ENCODE results near the gene MRPL17. TPM values are rescaled to one million over a fixed set of nuclear protein-coding genes. Genes with fewer than 3 reads are reported as not detected.

MRPL17 gene
- total RNA-seq, 3 donors from 2014 or later, result 16.8 to 25.2 (median 18.9) TPM

DNA sequence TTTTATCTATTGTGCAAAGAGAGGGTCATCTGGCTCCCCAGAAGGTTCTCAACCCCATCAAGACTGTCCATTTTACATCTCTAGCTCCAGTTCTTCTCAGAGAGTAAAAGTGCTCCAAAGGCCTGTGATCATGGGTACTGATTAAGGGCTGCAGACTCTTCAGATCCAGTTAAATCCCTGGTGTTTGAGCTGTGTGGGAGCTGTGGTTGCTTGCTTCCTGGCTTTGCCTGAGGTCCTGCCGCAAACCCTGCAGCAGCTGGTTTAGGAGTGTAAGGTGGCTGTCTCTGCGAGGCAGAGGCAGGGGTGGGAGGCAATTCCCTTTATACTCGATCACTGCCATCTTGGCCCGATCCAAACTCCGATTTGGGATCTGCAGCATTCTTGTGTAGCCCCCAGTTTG, 1.2 kb downstream of the MRPL17 start:
- TF ChIP-seq POLR2AphosphoS5 (IDR thresholded peaks at IDR 0.05), result no peak
- no peak for TF ChIP-seq POLR2A (IDR thresholded peaks at IDR 0.05)
- TF ChIP-seq, protein P1, sequence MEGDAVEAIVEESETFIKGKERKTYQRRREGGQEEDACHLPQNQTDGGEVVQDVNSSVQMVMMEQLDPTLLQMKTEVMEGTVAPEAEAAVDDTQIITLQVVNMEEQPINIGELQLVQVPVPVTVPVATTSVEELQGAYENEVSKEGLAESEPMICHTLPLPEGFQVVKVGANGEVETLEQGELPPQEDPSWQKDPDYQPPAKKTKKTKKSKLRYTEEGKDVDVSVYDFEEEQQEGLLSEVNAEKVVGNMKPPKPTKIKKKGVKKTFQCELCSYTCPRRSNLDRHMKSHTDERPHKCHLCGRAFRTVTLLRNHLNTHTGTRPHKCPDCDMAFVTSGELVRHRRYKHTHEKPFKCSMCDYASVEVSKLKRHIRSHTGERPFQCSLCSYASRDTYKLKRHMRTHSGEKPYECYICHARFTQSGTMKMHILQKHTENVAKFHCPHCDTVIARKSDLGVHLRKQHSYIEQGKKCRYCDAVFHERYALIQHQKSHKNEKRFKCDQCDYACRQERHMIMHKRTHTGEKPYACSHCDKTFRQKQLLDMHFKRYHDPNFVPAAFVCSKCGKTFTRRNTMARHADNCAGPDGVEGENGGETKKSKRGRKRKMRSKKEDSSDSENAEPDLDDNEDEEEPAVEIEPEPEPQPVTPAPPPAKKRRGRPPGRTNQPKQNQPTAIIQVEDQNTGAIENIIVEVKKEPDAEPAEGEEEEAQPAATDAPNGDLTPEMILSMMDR (IDR thresholded peaks at IDR 0.05), result no peak
- intact Hi-C loops (cut with DNase I; ENCODE audit: low total_unique reads), result no loop called here
- Histone ChIP-seq H3K27ac (peak overlapping the region in 1 of 2 donors; percentile 87), H3K9me3 (no peaks in the 10 kb centered on the region), H3K4me1 (no peaks in the 10 kb centered on the region), H3K36me3 (no peaks in the 10 kb centered on the region), H3K4me3 (peak overlapping the region; percentile 83 to 86 (median 85)), H3K27me3 (no peaks in the 10 kb centered on the region)
- DNase-seq (ENCODE audit: low spot score in 2 of 2), result no peak

GRCh38 chr11:6681505-6681904, 1.6 kb downstream of the MRPL17 start:
- no peak for TF ChIP-seq POLR2A (IDR thresholded peaks at IDR 0.05)
- TF ChIP-seq, protein P1 (IDR thresholded peaks at IDR 0.05), result no peak
- TF ChIP-seq POLR2AphosphoS5 (IDR thresholded peaks at IDR 0.05), result no peak
- intact Hi-C loops (cut with DNase I; ENCODE audit: low total_unique reads), result no loop called here
- no peaks in the 10 kb centered on the region for H3K27me3 ChIP-seq
- H3K4me3 ChIP-seq, result no peak overlapping the region
- H3K9me3 ChIP-seq, result no peaks in the 10 kb centered on the region
- H3K4me1 ChIP-seq, result no peaks in the 10 kb centered on the region
- H3K36me3 ChIP-seq, result no peaks in the 10 kb centered on the region
- DNase-seq (ENCODE audit: low spot score in 2 of 2), result no peak
- H3K27ac ChIP-seq, result no peak overlapping the region

DNA sequence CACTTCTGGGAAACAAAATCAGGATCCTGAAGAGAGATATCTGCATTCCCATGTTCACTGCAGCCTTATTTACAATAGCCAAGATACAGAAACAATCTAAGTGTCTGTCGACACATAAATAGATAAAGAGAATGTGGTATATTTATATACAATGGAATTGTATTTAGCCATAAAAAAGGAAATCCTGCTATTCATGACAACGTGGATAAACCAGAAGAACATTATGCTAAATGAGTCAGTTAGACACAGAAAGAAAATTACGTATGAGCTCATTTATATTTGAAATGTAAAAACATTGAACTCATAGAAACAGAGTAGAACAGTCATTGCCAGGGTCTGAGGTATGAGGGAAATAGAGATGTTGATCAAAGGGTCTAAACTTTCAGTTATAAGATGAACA, 6.1 kb downstream of the MRPL17 start:
- DNase-seq (ENCODE audit: low spot score in 2 of 2), result no peak
- no peak for TF ChIP-seq POLR2AphosphoS5 (IDR thresholded peaks at IDR 0.05)
- TF ChIP-seq, protein P1 (IDR thresholded peaks at IDR 0.05), result no peak
- no peak for TF ChIP-seq POLR2A (IDR thresholded peaks at IDR 0.05)
- Histone ChIP-seq H3K27me3 (no peaks in the 10 kb centered on the region), H3K4me3 (no peak overlapping the region), H3K9me3 (no peaks in the 10 kb centered on the region), H3K4me1 (no peaks in the 10 kb centered on the region), H3K27ac (no peak overlapping the region), H3K36me3 (no peaks in the 10 kb centered on the region)
- intact Hi-C loops (cut with DNase I; ENCODE audit: low total_unique reads), result no loop called here

GRCh38 chr11:6674862-6675261, 8.3 kb downstream of the MRPL17 start:
- H3K9me3 ChIP-seq, result no peaks in the 10 kb centered on the region
- TF ChIP-seq, protein P1 (IDR thresholded peaks at IDR 0.05), result no peak
- no peak for TF ChIP-seq POLR2A (IDR thresholded peaks at IDR 0.05)
- TF ChIP-seq POLR2AphosphoS5 (IDR thresholded peaks at IDR 0.05), result no peak
- H3K27me3 ChIP-seq, result no peaks in the 10 kb centered on the region
- H3K27ac ChIP-seq, result no peak overlapping the region
- H3K4me1 ChIP-seq, result no peaks in the 10 kb centered on the region
- H3K36me3 ChIP-seq, result no peaks in the 10 kb centered on the region
- H3K4me3 ChIP-seq, result no peak overlapping the region
- no peak for DNase-seq (ENCODE audit: low spot score in 2 of 2)
- intact Hi-C loops (cut with DNase I; ENCODE audit: low total_unique reads), result no loop called here

DNA sequence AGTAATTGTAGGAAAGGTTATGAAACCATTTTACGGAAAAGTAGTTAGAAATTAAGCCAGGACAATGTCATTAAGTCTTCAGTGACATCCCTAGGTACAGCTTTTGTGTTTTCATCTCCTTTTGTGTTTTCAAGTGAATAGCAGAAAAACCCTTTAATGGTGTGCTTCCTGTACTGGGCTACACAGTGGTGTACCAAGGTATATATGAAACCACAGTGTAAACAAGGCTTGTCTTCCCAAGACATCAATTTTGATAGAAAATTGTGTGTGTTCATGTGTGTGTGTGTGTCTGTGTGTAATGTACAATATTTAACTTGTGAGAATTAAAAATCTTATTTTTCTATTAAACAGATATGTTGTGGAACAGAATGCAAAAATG, 8.9 kb downstream of the MRPL17 start:
- DNase-seq (ENCODE audit: low spot score in 2 of 2), result no peak
- no peaks in the 10 kb centered on the region for H3K27me3 ChIP-seq

More for the DNA sequence above, 8.9 kb downstream of the MRPL17 start:
- intact Hi-C loops (cut with DNase I; ENCODE audit: low total_unique reads), result no loop called here
- H3K9me3 ChIP-seq, result no peaks in the 10 kb centered on the region
- no peak overlapping the region for H3K4me3 ChIP-seq
- no peak overlapping the region for H3K27ac ChIP-seq
- H3K36me3 ChIP-seq, result no peaks in the 10 kb centered on the region
- no peaks in the 10 kb centered on the region for H3K4me1 ChIP-seq
- TF ChIP-seq, protein P1 (IDR thresholded peaks at IDR 0.05), result no peak
- TF ChIP-seq POLR2A (IDR thresholded peaks at IDR 0.05), result no peak
- no peak for TF ChIP-seq POLR2AphosphoS5 (IDR thresholded peaks at IDR 0.05)

All from breast epithelium (tissue), 4 donors.